ENCODE measurements around the gene PDE4D.

PDE4D gene

DNA sequence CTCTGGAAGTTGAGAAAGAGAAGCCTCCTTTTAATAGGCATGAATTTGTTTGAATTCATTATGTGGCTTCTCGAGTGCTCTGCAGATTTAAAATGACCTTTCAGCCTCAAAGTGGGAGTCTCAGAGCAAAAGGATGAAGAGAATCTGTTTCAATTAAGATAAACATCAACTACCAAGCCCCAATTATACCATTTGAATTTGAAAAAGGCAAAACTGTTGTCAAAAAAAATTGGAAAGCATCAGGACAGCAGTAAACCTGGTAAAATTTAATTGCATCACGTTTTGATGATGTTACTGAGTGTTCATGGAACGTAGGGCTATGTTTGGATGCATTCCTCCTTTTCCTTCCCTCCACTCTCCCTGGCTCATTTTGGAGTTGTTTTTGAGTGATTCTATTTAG is 637.2 kb downstream of the PDE4D start:
- no peak overlapping the region for H3K27ac ChIP-seq

DNA sequence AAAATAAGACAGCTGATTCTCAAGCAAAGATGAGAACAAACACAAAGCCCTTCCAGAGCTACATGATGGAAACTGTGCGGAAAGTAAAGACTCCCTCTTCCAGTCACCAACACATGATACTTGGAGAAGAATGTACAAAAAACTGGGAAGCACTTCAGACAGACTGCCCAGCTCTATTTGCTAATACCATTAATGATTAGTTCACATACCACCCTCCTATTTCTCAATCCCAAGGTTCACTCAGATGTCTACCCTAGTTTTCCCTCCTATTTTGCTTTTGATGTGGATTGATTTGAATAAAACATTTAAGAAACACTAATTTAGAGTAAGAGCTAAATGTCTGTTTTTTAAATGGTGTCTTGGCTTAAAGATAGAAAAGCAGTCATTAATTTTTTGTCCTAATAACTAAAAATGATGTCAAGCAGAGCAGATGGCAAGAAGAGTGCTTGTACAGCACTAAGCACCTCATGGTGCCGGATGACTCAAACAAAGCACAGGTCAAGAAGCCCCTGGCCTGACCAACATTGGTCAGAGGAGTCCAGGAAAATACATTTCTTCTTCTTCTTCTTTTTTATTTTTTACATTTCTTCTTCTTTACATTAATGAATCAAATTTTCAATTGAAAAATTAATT is 639.4 kb downstream of the PDE4D start:
- DNase-seq (ENCODE audit: low spot score): no peak
- Histone ChIP-seq H3K4me3 (no peak overlapping the region), H3K27ac (no peak overlapping the region)
- TF ChIP-seq, protein P1, sequence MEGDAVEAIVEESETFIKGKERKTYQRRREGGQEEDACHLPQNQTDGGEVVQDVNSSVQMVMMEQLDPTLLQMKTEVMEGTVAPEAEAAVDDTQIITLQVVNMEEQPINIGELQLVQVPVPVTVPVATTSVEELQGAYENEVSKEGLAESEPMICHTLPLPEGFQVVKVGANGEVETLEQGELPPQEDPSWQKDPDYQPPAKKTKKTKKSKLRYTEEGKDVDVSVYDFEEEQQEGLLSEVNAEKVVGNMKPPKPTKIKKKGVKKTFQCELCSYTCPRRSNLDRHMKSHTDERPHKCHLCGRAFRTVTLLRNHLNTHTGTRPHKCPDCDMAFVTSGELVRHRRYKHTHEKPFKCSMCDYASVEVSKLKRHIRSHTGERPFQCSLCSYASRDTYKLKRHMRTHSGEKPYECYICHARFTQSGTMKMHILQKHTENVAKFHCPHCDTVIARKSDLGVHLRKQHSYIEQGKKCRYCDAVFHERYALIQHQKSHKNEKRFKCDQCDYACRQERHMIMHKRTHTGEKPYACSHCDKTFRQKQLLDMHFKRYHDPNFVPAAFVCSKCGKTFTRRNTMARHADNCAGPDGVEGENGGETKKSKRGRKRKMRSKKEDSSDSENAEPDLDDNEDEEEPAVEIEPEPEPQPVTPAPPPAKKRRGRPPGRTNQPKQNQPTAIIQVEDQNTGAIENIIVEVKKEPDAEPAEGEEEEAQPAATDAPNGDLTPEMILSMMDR (IDR thresholded peaks at IDR 0.05): no peak

More for the DNA sequence above, 637.2 kb downstream of the PDE4D start:
- TF ChIP-seq, protein P1 (IDR thresholded peaks at IDR 0.05): no peak
- no peak for DNase-seq (ENCODE audit: low spot score)
- H3K4me3 ChIP-seq: no peak overlapping the region

DNA sequence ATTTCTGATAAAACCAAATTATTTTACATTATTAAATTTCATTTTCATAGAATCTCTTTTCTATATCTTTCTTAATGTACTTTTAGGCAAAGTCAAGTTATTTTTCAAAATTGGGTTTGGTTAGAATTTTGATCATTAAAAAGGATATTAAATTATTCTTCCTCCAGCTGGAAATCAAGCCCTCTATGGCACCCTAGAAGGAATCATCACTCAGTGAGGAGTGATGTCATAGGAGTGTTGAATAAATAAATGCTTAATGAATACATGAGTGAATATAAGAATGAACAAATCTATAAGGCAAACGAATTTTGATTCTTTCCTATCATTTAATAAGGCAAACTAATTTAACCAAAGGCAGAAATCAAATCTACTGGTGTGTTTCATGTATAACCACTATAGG is 639.9 kb downstream of the PDE4D start:
- TF ChIP-seq, protein P1 (IDR thresholded peaks at IDR 0.05): no peak
- Histone ChIP-seq H3K4me3 (no peak overlapping the region), H3K27ac (no peak overlapping the region)
- no peak for DNase-seq (ENCODE audit: low spot score)

DNA sequence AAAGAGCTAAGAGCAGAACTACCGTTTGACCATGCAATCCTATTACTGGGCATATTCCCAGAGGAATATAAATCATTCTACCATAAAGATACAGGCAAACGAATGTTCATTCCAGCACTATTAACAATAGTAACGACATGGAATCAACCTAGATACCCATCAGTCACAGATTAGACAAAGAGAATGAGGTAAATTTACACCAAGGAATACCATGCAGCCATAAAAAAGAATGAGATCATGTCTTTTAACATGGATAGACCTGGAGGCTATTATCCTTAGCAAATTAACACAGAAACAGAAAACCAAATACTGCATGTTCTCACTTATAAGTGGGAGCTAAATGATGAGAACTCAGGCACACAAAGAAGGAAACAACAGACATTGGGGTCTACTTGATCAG is 641.9 kb downstream of the PDE4D start:
- TF ChIP-seq, protein P1 (IDR thresholded peaks at IDR 0.05): no peak
- H3K27ac ChIP-seq: no peak overlapping the region
- DNase-seq (ENCODE audit: low spot score): no peak
- H3K4me3 ChIP-seq: no peak overlapping the region

DNA sequence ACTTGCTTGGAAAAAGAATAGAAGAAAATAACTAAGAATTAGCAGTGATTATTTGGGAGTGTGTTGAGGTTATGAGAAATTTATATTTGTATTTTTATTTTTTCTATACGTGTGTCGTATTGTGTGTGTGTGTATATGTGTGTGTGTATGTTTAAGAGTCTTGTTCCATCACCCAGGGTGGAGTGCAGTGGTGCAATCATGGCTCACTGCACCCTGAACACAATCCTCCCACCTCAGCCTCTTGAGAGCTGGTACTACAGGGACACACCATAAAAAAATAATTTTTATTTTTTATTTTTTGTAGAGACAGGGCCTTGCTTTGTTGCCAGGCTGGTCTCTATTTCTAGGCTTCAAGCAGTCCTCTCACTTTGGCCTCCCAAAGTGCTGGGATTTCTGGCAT is 643.8 kb downstream of the PDE4D start:
- no peak for DNase-seq (ENCODE audit: low spot score)
- Histone ChIP-seq H3K27ac (no peak overlapping the region), H3K4me3 (no peak overlapping the region)
- TF ChIP-seq, protein P1 (IDR thresholded peaks at IDR 0.05): no peak

DNA sequence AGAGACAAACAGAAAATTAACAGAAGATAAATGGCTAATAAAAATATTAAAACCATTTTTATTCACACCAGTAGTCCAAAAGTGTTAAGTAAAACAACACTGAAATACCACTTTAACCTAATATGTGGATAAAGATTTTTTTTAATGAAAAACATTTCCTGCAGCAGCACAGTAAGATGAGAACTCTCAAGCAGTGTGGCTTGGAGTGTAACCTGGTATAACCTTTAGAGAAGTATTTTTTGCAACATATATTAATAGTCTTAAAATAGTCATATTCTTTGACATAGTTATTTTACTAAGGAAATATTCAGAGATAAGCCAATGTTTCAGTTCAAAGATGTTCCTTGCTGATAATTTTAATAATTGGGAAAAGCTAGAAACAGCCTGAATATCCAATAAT is 644.4 kb downstream of the PDE4D start:
- no peak overlapping the region for H3K27ac ChIP-seq
- no peak overlapping the region for H3K4me3 ChIP-seq
- TF ChIP-seq, protein P1 (IDR thresholded peaks at IDR 0.05): no peak
- no peak for DNase-seq (ENCODE audit: low spot score)

DNA sequence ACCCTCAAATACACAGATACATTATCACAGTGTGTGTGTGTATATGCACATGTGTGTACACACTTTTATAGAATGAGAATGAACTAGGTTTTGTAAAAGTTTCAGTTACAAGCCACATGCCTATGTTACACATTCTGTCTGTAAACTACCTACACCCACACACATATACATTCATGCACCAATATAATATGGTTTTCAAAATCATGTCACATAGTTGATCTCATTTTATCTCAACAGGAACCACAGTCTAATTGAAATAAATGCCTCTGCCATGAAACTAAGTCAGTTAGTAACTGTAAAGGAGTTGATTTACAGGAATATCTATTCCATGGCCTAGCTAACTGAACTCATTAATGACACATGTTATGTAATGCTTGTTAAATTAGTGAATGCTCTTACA is 646.6 kb downstream of the PDE4D start:
- Histone ChIP-seq H3K4me3 (no peak overlapping the region), H3K27ac (no peak overlapping the region)
- DNase-seq (ENCODE audit: low spot score): no peak
- TF ChIP-seq, protein P1 (IDR thresholded peaks at IDR 0.05): no peak
